Transverse colon (tissue), 4 donors: Measurements from ENCODE around the gene ITGAE.

Experiments used
- POLR2A ChIP-seq: fragments of 450-650 bp; IDR thresholded peaks from one replicate; pipeline ENCODE4 v1.6.1; 2016; ENCODE audit warnings: antibody characterized with exemption, mild to moderate bottlenecking, moderate library complexity
- POLR2AphosphoS5 ChIP-seq, 3 donors: sonication (generic); formaldehyde crosslinking; IDR thresholded peaks; one replicate each; pipeline ENCODE4 v1.6.1; 2016; ENCODE audit warnings: antibody characterized with exemption in 3 of 3
- TF ChIP-seq, protein P1 (sequence below), 5 experiments: fragments of 200-600 bp in 3 of 5; fragments of 450-650 bp in 2 of 5; sonication (generic) in 3 of 5; IDR thresholded peaks; 1 replicate in 2 of 5; 2 replicates in 3 of 5; pipeline ENCODE4 v1.5.1; 2016 to 2017; ENCODE audit warnings: antibody characterized with exemption in 5 of 5, inconsistent platforms in 3 of 5, mild to moderate bottlenecking in 2 of 5, moderate library complexity in 1 of 5

- TF ChIP-seq POLR2A (no peak), POLR2AphosphoS5 (IDR thresholded peaks at IDR 0.05) (no peak)
- TF ChIP-seq, protein P1, sequence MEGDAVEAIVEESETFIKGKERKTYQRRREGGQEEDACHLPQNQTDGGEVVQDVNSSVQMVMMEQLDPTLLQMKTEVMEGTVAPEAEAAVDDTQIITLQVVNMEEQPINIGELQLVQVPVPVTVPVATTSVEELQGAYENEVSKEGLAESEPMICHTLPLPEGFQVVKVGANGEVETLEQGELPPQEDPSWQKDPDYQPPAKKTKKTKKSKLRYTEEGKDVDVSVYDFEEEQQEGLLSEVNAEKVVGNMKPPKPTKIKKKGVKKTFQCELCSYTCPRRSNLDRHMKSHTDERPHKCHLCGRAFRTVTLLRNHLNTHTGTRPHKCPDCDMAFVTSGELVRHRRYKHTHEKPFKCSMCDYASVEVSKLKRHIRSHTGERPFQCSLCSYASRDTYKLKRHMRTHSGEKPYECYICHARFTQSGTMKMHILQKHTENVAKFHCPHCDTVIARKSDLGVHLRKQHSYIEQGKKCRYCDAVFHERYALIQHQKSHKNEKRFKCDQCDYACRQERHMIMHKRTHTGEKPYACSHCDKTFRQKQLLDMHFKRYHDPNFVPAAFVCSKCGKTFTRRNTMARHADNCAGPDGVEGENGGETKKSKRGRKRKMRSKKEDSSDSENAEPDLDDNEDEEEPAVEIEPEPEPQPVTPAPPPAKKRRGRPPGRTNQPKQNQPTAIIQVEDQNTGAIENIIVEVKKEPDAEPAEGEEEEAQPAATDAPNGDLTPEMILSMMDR (IDR thresholded peaks at IDR 0.05), result no peak
Measured at GRCh38 chr17:3815122-3815521, 14.1 kb upstream of the ITGAE start.
